ENCODE results near the gene MFSD6.

MFSD6 gene

GRCh38 chr2:190468814-190469569 lies 60.8 kb downstream of the MFSD6 start:
- Histone ChIP-seq H3K27ac (no peak overlapping the region), H3K4me2 (peak overlapping the region; percentile 59), H3K27me3 (no peaks in the 10 kb centered on the region), H3K4me3 (no peak overlapping the region), H3K9ac (no peak overlapping the region), H3K36me3 (peaks cover 9% of the 10 kb centered on the region), H3K4me1 (peaks cover 32% of the 10 kb centered on the region), H3K9me3 (peaks cover 9% of the 10 kb centered on the region), H4K20me1 (no peaks in the 10 kb centered on the region)
- no peak for TF ChIP-seq Cebpa-rat (IDR thresholded peaks at IDR 0.05)

DNA sequence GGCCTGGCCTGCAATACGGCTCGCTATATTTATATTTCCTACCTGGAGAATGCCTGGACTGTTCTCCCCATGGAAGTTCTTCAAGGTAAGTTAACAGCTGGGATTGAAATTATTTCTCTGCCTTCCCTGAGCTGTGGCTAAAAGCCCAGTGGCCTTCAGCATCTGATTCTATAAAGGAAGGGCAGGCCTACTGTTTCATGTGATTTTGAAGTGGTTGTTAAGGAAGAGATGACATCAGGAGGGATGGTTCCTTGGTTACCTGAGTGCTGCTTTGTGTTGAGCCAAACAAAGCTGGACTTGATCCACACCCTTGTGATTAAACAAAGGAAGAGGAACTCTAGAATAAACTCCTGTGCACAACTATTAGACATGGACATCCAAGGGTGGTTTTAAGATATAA lies 61.6 kb downstream of the MFSD6 start:
- Histone ChIP-seq H3K9me3 (peaks cover 9% of the 10 kb centered on the region), H3K4me3 (no peak overlapping the region), H3K27me3 (no peaks in the 10 kb centered on the region), H3K4me1 (peaks cover 31% of the 10 kb centered on the region), H3K4me2 (peak overlapping the region; percentile 59), H3K9ac (no peak overlapping the region), H4K20me1 (no peaks in the 10 kb centered on the region), H3K27ac (no peak overlapping the region), H3K36me3 (peaks cover 9% of the 10 kb centered on the region)
- no peak for TF ChIP-seq Cebpa-rat (IDR thresholded peaks at IDR 0.05)

- Histone ChIP-seq H3K4me1 (peaks cover 26% of the 10 kb centered on the region), H3K27ac (no peak overlapping the region)
These were observed 62.2 kb downstream of the MFSD6 start for GRCh38 chr2:190470256-190470826.

GRCh38 chr2:190477661-190478454 lies 69.7 kb downstream of the MFSD6 start:
- Histone ChIP-seq H4K20me1 (no peaks in the 10 kb centered on the region), H3K27me3 (no peaks in the 10 kb centered on the region), H3K36me3 (no peaks in the 10 kb centered on the region), H3K4me1 (no peaks in the 10 kb centered on the region), H3K4me2 (no peak overlapping the region), H3K9ac (no peak overlapping the region), H3K27ac (no peak overlapping the region), H3K9me3 (no peaks in the 10 kb centered on the region), H3K4me3 (no peak overlapping the region)
- no peak for TF ChIP-seq Cebpa-rat (IDR thresholded peaks at IDR 0.05)

More at GRCh38 chr2:190470256-190470826, 62.2 kb downstream of the MFSD6 start:
- Histone ChIP-seq H3K9ac (no peak overlapping the region), H3K4me2 (no peak overlapping the region), H4K20me1 (no peaks in the 10 kb centered on the region), H3K36me3 (peaks cover 9% of the 10 kb centered on the region), H3K27me3 (no peaks in the 10 kb centered on the region), H3K9me3 (peaks cover 9% of the 10 kb centered on the region), H3K4me3 (no peak overlapping the region)
- no peak for TF ChIP-seq Cebpa-rat (IDR thresholded peaks at IDR 0.05)

DNA sequence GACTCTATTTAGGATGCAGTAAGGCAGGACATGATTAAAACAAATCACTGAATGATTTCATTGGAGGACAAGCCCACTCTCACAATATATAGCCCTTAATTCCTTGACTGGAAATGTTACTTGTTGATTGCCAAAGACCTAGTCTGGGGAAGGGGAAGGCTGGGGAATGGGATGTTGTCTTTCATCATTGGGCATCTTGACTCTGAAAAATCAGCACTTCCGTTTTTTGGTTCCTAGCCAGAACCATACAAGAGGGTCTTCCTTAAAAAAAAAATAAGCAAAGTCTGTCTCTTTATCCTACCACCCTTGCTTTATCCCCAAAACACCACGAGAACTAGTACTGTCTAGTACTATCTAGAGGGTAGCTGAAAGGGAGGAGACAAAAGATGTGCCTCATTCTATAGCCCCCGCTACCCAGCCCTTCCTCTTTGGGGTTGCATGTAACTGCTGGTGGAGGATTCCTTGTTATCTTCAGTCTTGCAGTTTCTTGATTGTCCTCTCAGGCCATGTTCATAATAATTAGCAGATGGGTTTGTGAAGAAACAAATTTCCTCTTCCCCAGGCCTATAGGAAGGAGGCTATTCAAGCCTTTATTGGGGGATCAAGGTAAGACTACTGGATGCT lies 70.5 kb downstream of the MFSD6 start:
- H3K27ac ChIP-seq = no peak overlapping the region
- no peak overlapping the region for H3K9ac ChIP-seq
- H3K4me3 ChIP-seq = no peak overlapping the region
- H3K9me3 ChIP-seq = no peaks in the 10 kb centered on the region
- 0 out of 2 replicates have a peak, but pooled peaks cover 3% of the 10 kb centered on the region for H3K36me3 ChIP-seq
- H3K27me3 ChIP-seq = no peaks in the 10 kb centered on the region
- no peak overlapping the region for H3K4me2 ChIP-seq
- no peak for TF ChIP-seq Cebpa-rat (IDR thresholded peaks at IDR 0.05)
- H3K4me1 ChIP-seq = no peaks in the 10 kb centered on the region
- no peaks in the 10 kb centered on the region for H4K20me1 ChIP-seq

DNA sequence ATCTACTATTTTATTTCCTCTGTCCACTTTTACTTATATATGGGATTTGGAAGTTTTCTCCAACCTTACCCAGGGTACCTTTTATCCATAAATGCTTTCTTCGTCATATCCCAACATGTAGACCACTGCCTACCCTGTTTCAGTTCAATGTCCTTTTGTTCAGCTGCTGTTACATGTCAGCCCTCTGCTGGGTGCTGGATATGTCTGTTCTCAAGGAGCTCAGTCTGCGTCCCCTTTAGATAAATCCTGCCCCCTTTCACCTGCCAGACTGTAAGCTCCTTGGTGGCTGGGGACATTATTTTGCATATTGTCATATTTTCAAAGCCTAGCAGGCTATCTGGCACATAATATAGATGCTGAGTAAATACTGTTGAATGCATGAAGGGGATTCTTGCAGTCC lies 73.2 kb downstream of the MFSD6 start:
- Histone ChIP-seq H3K36me3 (0 out of 2 replicates have a peak, but pooled peaks cover 3% of the 10 kb centered on the region), H3K4me3 (no peak overlapping the region), H3K9ac (no peak overlapping the region), H3K9me3 (no peaks in the 10 kb centered on the region), H3K27ac (no peak overlapping the region), H3K27me3 (no peaks in the 10 kb centered on the region), H4K20me1 (no peaks in the 10 kb centered on the region), H3K4me2 (no peak overlapping the region), H3K4me1 (no peaks in the 10 kb centered on the region)
- no peak for TF ChIP-seq Cebpa-rat (IDR thresholded peaks at IDR 0.05)

GRCh38 chr2:190482451-190482850 lies 74.3 kb downstream of the MFSD6 start:
- Histone ChIP-seq H3K4me1 (no peaks in the 10 kb centered on the region), H3K9ac (no peak overlapping the region), H3K36me3 (0 out of 2 replicates have a peak, but pooled peaks cover 3% of the 10 kb centered on the region)

DNA sequence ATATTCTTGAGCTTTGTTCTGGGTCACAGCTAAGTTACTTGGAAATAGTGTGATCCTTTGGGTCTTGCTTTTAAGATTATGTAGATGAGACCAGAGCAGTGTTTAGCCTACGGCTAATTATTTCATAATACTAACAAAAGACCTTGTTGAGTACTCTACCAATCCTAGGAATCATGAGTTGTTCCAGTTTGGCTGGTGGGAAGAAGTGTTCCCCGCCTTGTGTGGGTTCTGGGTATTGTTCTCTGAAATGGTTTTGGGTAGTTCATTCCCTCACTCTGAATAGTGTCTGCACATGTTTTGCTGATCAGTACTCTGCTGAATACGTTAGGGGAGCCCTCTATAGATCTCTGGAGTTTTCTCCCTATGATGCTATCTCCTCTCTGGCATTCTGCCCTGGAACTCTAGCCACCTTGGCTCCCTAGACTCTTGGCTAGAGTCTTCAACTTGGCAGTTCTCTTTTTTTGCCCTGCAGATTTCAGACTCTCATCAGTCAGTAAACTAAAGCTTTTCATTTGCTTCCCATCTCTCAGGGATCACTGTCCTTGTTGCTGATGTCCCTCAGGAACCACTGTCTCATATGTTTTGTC lies 78.0 kb downstream of the MFSD6 start:
- no peak for TF ChIP-seq Cebpa-rat (IDR thresholded peaks at IDR 0.05)
- Histone ChIP-seq H3K9me3 (no peaks in the 10 kb centered on the region), H3K27ac (no peak overlapping the region), H3K27me3 (no peaks in the 10 kb centered on the region), H4K20me1 (no peaks in the 10 kb centered on the region), H3K9ac (no peak overlapping the region), H3K4me2 (no peak overlapping the region), H3K36me3 (peaks cover 30% of the 10 kb centered on the region), H3K4me3 (no peak overlapping the region), H3K4me1 (0 out of 2 replicates have a peak, but pooled peaks cover 4% of the 10 kb centered on the region)

More at GRCh38 chr2:190482451-190482850, 74.3 kb downstream of the MFSD6 start:
- H3K27me3 ChIP-seq = no peaks in the 10 kb centered on the region
- no peak for TF ChIP-seq Cebpa-rat (IDR thresholded peaks at IDR 0.05)
- no peak overlapping the region for H3K4me2 ChIP-seq
- H4K20me1 ChIP-seq = no peaks in the 10 kb centered on the region
- H3K9me3 ChIP-seq = no peaks in the 10 kb centered on the region
- H3K4me3 ChIP-seq = no peak overlapping the region
- no peak overlapping the region for H3K27ac ChIP-seq

DNA sequence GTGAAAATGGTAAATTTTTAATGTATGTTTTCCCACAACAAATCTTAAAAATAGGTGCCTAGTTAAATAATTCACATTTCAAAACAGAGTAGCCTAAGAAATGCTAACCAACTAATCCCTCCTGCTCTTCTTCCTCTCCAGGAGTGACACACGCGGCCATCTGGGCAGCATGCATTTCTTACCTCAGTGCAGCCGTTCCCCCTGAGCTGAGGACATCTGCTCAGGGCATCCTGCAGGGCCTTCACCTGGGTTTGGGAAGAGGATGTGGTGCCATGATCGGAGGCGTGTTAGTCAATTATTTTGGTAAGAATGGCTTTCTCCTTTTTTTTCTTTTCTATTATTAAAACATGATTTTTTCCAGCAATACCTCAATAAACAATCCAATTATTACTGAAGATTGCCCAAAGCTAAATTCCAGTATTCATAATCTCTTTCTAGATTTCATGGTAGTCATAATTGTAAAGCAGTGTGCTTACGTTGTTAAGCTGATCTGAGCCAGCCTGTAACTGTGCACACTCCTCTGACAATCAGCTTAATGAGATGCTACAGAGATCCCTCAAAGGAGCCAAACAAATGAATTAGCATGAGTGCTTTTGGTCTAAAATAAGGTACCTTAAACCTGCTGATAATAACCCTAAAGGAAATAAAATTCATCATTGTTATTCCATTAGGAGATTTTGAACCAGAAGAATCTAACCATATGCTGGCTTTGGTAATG lies 80.5 kb downstream of the MFSD6 start:
- H3K4me1 ChIP-seq = 0 out of 2 replicates have a peak, but pooled peaks cover 4% of the 10 kb centered on the region
- no peak overlapping the region for H3K4me3 ChIP-seq
- no peak overlapping the region for H3K27ac ChIP-seq
- H3K27me3 ChIP-seq = no peaks in the 10 kb centered on the region
- H3K36me3 ChIP-seq = peaks cover 49% of the 10 kb centered on the region
- H3K9ac ChIP-seq = no peak overlapping the region
- peaks cover 13% of the 10 kb centered on the region for H3K9me3 ChIP-seq
- H3K4me2 ChIP-seq = no peak overlapping the region
- TF ChIP-seq Cebpa-rat (IDR thresholded peaks at IDR 0.05) = no peak
- H4K20me1 ChIP-seq = no peaks in the 10 kb centered on the region
